ENCODE measurements around the gene VGLL3. TPM values are rescaled to one million over a fixed set of nuclear protein-coding genes. Genes with fewer than 3 reads are reported as not detected.

Gene VGLL3
- total RNA-seq, 1 donor from 2014 or later: 17.7 TPM

DNA sequence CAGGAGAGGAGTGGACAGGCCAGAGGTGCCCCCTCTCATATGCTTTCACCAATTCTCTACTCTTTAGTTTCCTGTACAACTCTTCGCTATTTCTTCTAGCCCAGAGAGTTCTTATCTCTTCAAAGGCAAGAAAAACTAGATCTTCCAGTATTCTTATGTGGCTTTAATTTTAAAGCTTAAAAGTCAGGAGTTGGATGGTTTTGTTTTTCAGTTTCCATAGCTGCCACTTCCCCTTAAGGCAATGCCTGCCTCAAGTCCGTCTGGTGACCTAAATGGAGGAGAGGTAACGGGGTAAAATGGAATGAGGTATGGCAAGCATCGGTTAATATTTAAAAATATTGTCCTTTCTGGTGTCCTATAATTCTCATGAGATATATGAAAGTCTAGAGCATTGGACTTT, 11.4 kb upstream of the VGLL3 start:
- intact Hi-C loops (cut with DNase I): no loop called here
- H3K9me3 ChIP-seq: no peaks in the 10 kb centered on the region
- no peak overlapping the region for H3K4me3 ChIP-seq
- DNase-seq (ENCODE audit: extremely low spot score in 2 of 2): no peak
- no peaks in the 10 kb centered on the region for H3K36me3 ChIP-seq
- H3K27ac ChIP-seq: no peak overlapping the region
- H3K4me1 ChIP-seq: no peaks in the 10 kb centered on the region
- TF ChIP-seq, protein P1, sequence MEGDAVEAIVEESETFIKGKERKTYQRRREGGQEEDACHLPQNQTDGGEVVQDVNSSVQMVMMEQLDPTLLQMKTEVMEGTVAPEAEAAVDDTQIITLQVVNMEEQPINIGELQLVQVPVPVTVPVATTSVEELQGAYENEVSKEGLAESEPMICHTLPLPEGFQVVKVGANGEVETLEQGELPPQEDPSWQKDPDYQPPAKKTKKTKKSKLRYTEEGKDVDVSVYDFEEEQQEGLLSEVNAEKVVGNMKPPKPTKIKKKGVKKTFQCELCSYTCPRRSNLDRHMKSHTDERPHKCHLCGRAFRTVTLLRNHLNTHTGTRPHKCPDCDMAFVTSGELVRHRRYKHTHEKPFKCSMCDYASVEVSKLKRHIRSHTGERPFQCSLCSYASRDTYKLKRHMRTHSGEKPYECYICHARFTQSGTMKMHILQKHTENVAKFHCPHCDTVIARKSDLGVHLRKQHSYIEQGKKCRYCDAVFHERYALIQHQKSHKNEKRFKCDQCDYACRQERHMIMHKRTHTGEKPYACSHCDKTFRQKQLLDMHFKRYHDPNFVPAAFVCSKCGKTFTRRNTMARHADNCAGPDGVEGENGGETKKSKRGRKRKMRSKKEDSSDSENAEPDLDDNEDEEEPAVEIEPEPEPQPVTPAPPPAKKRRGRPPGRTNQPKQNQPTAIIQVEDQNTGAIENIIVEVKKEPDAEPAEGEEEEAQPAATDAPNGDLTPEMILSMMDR (IDR thresholded peaks at IDR 0.05): no peak
- no peak for TF ChIP-seq POLR2AphosphoS5 (IDR thresholded peaks at IDR 0.05; ENCODE audit: insufficient read depth in 1 of 2, low read depth in 1 of 2)
- TF ChIP-seq POLR2A (IDR thresholded peaks at IDR 0.05): no peak
- H3K27me3 ChIP-seq: no peaks in the 10 kb centered on the region

DNA sequence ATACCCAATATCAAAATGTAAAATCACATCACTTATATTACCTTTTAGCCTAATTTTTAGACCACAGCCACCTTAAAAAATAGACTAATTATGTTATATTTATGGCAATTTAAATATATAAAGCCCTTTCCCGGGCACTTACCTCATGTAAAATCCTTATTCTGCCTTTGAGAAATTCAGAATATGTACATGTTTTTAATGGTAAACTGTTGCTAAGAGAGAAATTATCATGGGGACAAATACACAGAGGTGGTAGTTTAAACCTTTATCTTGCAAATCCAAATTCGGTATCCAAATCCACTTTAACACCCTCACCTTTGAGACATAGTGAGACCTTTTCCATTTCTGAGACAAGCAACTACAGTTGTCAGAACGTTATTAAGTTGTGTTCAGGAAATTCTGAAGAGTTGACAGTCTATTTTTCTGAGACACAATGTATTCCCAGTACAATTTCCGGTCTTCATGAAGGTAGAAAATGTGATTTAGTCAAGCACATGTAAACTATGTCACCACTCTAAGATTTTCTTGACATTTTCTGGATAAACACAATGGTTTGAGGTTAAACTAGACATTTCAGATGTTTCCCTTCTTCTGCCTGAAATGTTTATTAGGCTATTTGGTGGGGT, 10.6 kb upstream of the VGLL3 start:
- H3K9me3 ChIP-seq: no peaks in the 10 kb centered on the region
- intact Hi-C loops (cut with DNase I): no loop called here
- H3K4me3 ChIP-seq: no peak overlapping the region
- TF ChIP-seq, protein P1 (IDR thresholded peaks at IDR 0.05): no peak
- no peak for TF ChIP-seq POLR2A (IDR thresholded peaks at IDR 0.05)
- no peak overlapping the region for H3K27ac ChIP-seq
- H3K36me3 ChIP-seq: no peaks in the 10 kb centered on the region
- DNase-seq (ENCODE audit: extremely low spot score in 2 of 2): no peak
- H3K27me3 ChIP-seq: no peaks in the 10 kb centered on the region
- H3K4me1 ChIP-seq: no peaks in the 10 kb centered on the region

DNA sequence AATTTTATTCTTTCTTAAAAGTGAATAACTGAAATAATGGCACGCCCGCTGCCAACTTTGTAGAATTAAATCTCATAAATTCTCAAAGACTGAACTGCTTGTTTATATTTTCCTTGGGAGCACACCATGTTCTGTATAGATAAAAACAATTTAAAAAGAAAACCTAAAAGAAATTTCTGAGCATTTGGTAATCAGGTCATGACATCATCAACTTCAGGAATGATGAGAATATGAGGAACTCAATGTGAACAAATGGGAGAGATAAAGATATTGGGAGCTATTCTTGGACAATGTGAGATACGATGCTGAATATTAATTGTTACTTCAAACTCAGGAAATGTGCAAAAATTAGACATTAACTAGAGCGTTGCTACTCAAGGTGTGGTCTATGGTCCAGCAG, 10.0 kb upstream of the VGLL3 start:
- intact Hi-C loops (cut with DNase I): no loop called here
- Histone ChIP-seq H3K27me3 (no peaks in the 10 kb centered on the region), H3K27ac (no peak overlapping the region), H3K36me3 (no peaks in the 10 kb centered on the region), H3K4me3 (no peak overlapping the region), H3K9me3 (no peaks in the 10 kb centered on the region), H3K4me1 (no peaks in the 10 kb centered on the region)
- no peak for DNase-seq (ENCODE audit: extremely low spot score in 2 of 2)
- TF ChIP-seq, protein P1 (IDR thresholded peaks at IDR 0.05): no peak
- TF ChIP-seq POLR2A (IDR thresholded peaks at IDR 0.05) (no peak), POLR2AphosphoS5 (IDR thresholded peaks at IDR 0.05; ENCODE audit: insufficient read depth in 1 of 2, low read depth in 1 of 2) (no peak)

DNA sequence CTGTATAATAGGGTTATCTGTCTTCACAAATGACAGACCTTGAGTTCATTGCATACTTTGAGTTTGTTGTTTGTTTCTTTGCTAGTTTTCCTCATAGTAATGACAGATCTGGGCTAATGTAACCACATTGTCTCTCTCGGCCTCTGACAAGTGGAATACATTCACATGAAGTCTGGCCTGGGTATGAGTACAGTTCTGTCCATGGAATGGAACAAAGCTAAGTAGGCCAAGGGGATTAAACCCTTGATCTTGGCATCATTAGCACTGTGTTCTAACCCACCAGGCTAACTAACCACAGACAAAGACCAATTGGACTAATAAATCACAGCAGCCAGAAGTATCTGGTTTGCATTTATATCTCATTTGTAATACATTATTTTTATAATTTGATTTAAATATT, 7.6 kb upstream of the VGLL3 start:
- TF ChIP-seq POLR2AphosphoS5 (IDR thresholded peaks at IDR 0.05; ENCODE audit: insufficient read depth in 1 of 2, low read depth in 1 of 2) (no peak), POLR2A (IDR thresholded peaks at IDR 0.05) (no peak)
- TF ChIP-seq, protein P1 (IDR thresholded peaks at IDR 0.05): no peak
- no peaks in the 10 kb centered on the region for H3K27me3 ChIP-seq
- intact Hi-C loops (cut with DNase I): no loop called here
- H3K4me3 ChIP-seq: no peak overlapping the region
- no peaks in the 10 kb centered on the region for H3K4me1 ChIP-seq
- no peak overlapping the region for H3K27ac ChIP-seq
- H3K36me3 ChIP-seq: no peaks in the 10 kb centered on the region
- no peaks in the 10 kb centered on the region for H3K9me3 ChIP-seq
- DNase-seq (ENCODE audit: extremely low spot score in 2 of 2): no peak

DNA sequence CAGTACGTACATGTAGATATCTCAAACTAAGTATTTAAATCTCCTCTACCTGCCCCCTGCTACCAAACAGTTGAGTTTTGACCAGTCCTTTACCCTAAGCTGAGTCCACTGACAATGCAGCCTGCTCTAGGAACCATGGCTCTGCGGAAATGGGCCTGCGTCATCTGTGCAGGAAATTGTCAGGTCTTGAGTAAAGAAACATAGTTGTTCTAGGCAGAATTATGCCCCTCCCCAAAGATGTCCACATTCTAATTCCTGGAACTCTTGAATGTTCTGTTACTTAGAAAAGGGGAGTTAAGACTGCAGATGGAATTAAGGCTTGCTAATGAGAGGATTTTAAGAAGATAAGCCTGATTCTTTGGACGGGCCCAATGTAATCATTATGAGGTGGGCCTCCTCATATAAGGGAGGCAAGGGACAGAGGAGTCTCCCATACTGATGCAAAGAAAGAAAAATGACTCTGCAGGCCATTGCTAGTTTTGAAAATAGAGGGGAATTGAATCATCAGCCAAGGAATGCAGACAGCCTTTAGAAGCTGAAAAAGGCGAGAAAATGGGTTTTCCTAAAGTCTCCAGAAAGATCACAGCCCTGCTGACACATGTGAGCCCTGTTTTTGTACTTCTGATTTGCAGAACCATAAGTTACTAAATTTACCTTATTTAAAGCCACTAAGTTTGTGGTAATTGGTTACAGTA, 5.5 kb upstream of the VGLL3 start:
- H3K4me3 ChIP-seq: no peak overlapping the region
- no peaks in the 10 kb centered on the region for H3K9me3 ChIP-seq
- DNase-seq (ENCODE audit: extremely low spot score in 2 of 2): no peak
- H3K27me3 ChIP-seq: no peaks in the 10 kb centered on the region
- H3K4me1 ChIP-seq: no peaks in the 10 kb centered on the region
- no peaks in the 10 kb centered on the region for H3K36me3 ChIP-seq
- intact Hi-C loops (cut with DNase I): no loop called here
- no peak for TF ChIP-seq POLR2A (IDR thresholded peaks at IDR 0.05)
- no peak overlapping the region for H3K27ac ChIP-seq

Measured in vagina (tissue), 2 donors.